ENCODE measurements around the gene GABRD. TPM values are rescaled to one million over a fixed set of nuclear protein-coding genes. Genes with fewer than 3 reads are reported as not detected.

The GABRD gene
- total RNA-seq, 3 donors from 2014 or later (not counting 1 experiment from before 2014, with no cell fraction given), result 0.19 to 0.33 TPM; not detected in 1

GRCh38 chr1:1986451-1987141 lies 32.5 kb upstream of the GABRD start:
- Histone ChIP-seq H3K27me3 (ENCODE audit: control insufficient read depth, insufficient read depth, low read length) (no peaks in the 10 kb centered on the region), H3K4me3 (ENCODE audit: low read length) (no peak overlapping the region)

GRCh38 chr1:1987142-1987510 lies 32.0 kb upstream of the GABRD start:
- Histone ChIP-seq H3K4me3 (ENCODE audit: low read length) (no peak overlapping the region), H3K27ac (ENCODE audit: low read length) (no peak overlapping the region), H3K4me1 (ENCODE audit: control insufficient read depth, insufficient read depth, low read length) (no peaks in the 10 kb centered on the region), H3K27me3 (ENCODE audit: control insufficient read depth, insufficient read depth, low read length) (no peaks in the 10 kb centered on the region), H3K36me3 (ENCODE audit: control insufficient read depth, insufficient read depth, low read length) (no peaks in the 10 kb centered on the region), H3K9me3 (ENCODE audit: control insufficient read depth, insufficient read depth, low read length) (no peaks in the 10 kb centered on the region)
- no peaks in the 10 kb centered on the region for H3K27me3 Mint-ChIP-seq (ENCODE audit: low read depth in 2 of 2)
- DNase-seq, result no peak
- no peak overlapping the region for H3K4me3 Mint-ChIP-seq
- no peaks in the 10 kb centered on the region for H3K4me1 Mint-ChIP-seq
- no peak for TF ChIP-seq CTCF (IDR thresholded peaks at IDR 0.05)
- intact Hi-C loops (cut with micrococcal nuclease), result no loop called here
- no peak for ATAC-seq
- H3K9me3 Mint-ChIP-seq, result no peaks in the 10 kb centered on the region
- WGBS (ENCODE audit: insufficient coverage), result 83% methylated on average over 13 of the region's 13 CpGs
- H3K36me3 Mint-ChIP-seq, result no peaks in the 10 kb centered on the region
- no peak overlapping the region for H3K27ac Mint-ChIP-seq

More at GRCh38 chr1:1986451-1987141, 32.5 kb upstream of the GABRD start:
- no peaks in the 10 kb centered on the region for H3K4me1 Mint-ChIP-seq
- 84% methylated on average over 24 of the region's 24 CpGs for WGBS (ENCODE audit: insufficient coverage)
- intact Hi-C loops (cut with micrococcal nuclease), result no loop called here
- Histone ChIP-seq H3K9me3 (ENCODE audit: control insufficient read depth, insufficient read depth, low read length) (no peaks in the 10 kb centered on the region), H3K27ac (ENCODE audit: low read length) (no peak overlapping the region), H3K4me1 (ENCODE audit: control insufficient read depth, insufficient read depth, low read length) (no peaks in the 10 kb centered on the region), H3K36me3 (ENCODE audit: control insufficient read depth, insufficient read depth, low read length) (no peaks in the 10 kb centered on the region)
- no peaks in the 10 kb centered on the region for H3K27me3 Mint-ChIP-seq (ENCODE audit: low read depth in 2 of 2)
- no peak for TF ChIP-seq CTCF (IDR thresholded peaks at IDR 0.05)
- no peaks in the 10 kb centered on the region for H3K9me3 Mint-ChIP-seq
- ATAC-seq (no peak), DNase-seq (no peak)
- no peak overlapping the region for H3K27ac Mint-ChIP-seq
- H3K4me3 Mint-ChIP-seq, result no peak overlapping the region
- H3K36me3 Mint-ChIP-seq, result no peaks in the 10 kb centered on the region

- no peak overlapping the region for H3K4me3 Mint-ChIP-seq
- no peaks in the 10 kb centered on the region for H3K4me1 Mint-ChIP-seq
- H3K27me3 Mint-ChIP-seq (ENCODE audit: low read depth in 2 of 2), result no peaks in the 10 kb centered on the region
- TF ChIP-seq CTCF (IDR thresholded peaks at IDR 0.05), result no peak
- no peaks in the 10 kb centered on the region for H3K36me3 ChIP-seq (ENCODE audit: control insufficient read depth, insufficient read depth, low read length)
- WGBS (ENCODE audit: insufficient coverage), result 73% methylated on average over 23 of the region's 29 CpGs
- no peaks in the 10 kb centered on the region for H3K4me1 ChIP-seq (ENCODE audit: control insufficient read depth, insufficient read depth, low read length)
- no peaks in the 10 kb centered on the region for H3K36me3 Mint-ChIP-seq
- H3K27ac Mint-ChIP-seq, result no peak overlapping the region
- no peak for DNase-seq
- H3K27me3 ChIP-seq (ENCODE audit: control insufficient read depth, insufficient read depth, low read length), result no peaks in the 10 kb centered on the region
- no peak for ATAC-seq
- no peak overlapping the region for H3K4me3 ChIP-seq (ENCODE audit: low read length)
- intact Hi-C loops (cut with micrococcal nuclease), result no loop called here
- H3K9me3 ChIP-seq (ENCODE audit: control insufficient read depth, insufficient read depth, low read length), result no peaks in the 10 kb centered on the region
- H3K27ac ChIP-seq (ENCODE audit: low read length), result no peak overlapping the region
- H3K9me3 Mint-ChIP-seq, result no peaks in the 10 kb centered on the region
Measured at GRCh38 chr1:1988061-1988945, 30.8 kb upstream of the GABRD start.

All from natural killer cell (primary cell).